Naive thymus-derived CD8-positive, alpha-beta T cell (primary cell): Measurements from ENCODE around the gene TMA7. TPM values are rescaled to one million over a fixed set of nuclear protein-coding genes. Genes with fewer than 3 reads are reported as not detected.

Experiments
- ATAC-seq, 2 donors: fragments of 150-1000 bp; cut with Tn5 transposase in 1 of 2; sonication (Bioruptor Pico), chemical (Tn5 transposase) in 1 of 2; 1 replicate in 1 of 2; 2 replicates in 1 of 2; pipeline ENCODE4 v1.10.0; 2021; ENCODE audit warnings: mild to moderate bottlenecking in 2 of 2, moderate library complexity in 2 of 2
- POLR2A ChIA-PET: fragments of 350-600 bp; sonication (Branson Sonifier 250); formaldehyde crosslinking; loops from one replicate; lab custom pipeline; 2021; ENCODE audit warnings: antibody characterized with exemption; lab: Charles Lee
- DNase-seq, 10 donors: peaks; one replicate each; pipeline versions ENCODE4 v3.0.0 to v3.0.0-alpha.2; 2020 to 2022
- H3K27ac Mint-ChIP-seq, 10 donors: one replicate each; pipeline ENCODE4 v1.8.0; 2020 to 2022; ENCODE audit warnings: mild to moderate bottlenecking in 10 of 10, mixed read lengths in 10 of 10, moderate library complexity in 4 of 10, inconsistent platforms in 1 of 10
- H3K27me3 Mint-ChIP-seq, 5 donors: one replicate each; pipeline ENCODE4 v1.8.0; 2021 to 2022; ENCODE audit warnings: mixed read lengths in 5 of 5
- H3K36me3 Mint-ChIP-seq, 3 donors: one replicate each; pipeline ENCODE4 v1.8.0; 2020 to 2022; ENCODE audit warnings: mixed read lengths in 3 of 3, mild to moderate bottlenecking in 2 of 3, inconsistent platforms in 1 of 3
- H3K4me1 Mint-ChIP-seq, 4 donors: one replicate each; pipeline ENCODE4 v1.8.0; 2021 to 2022; ENCODE audit warnings: mixed read lengths in 4 of 4
- H3K4me3 Mint-ChIP-seq, 10 donors: one replicate each; pipeline ENCODE4 v1.8.0; 2020 to 2022; ENCODE audit warnings: mild to moderate bottlenecking in 10 of 10, mixed read lengths in 10 of 10, moderate library complexity in 6 of 10, inconsistent platforms in 1 of 10
- H3K9me3 Mint-ChIP-seq, 9 donors: one replicate each; pipeline ENCODE4 v1.8.0; 2020 to 2022; ENCODE audit warnings: mixed read lengths in 9 of 9, mild to moderate bottlenecking in 3 of 9, inconsistent platforms in 1 of 9, moderate library complexity in 1 of 9
- polyA plus RNA-seq, 3 donors: library from polyadenylated mRNA; unstranded; fragments of 300-500 nt; fragmentation: Illumina TruSeq; gene quantifications; one replicate each; pipeline ENCODE4 v1.2.3, GENCODE V29; 2021
- total RNA-seq, 8 experiments: library from RNA in 2 of 8; stranded (reverse) in 2 of 8; gene quantifications; one replicate each; pipeline ENCODE4 v1.2.3 and lab custom pipeline; 2021 to 2026

The TMA7 gene
- total and polyA plus RNA-seq, 5 experiments from 2014 or later = 274 to 931 (median 714) TPM

- no peaks in the 10 kb centered on the region for H3K36me3 Mint-ChIP-seq
- no peak for ATAC-seq
- POLR2A ChIA-PET = no interaction called here
- peaks cover 0 to 2% (median 0%) of the 10 kb centered on the region in 4 donors for H3K4me1 Mint-ChIP-seq
- peaks cover 0 to 8% (median 3%) of the 10 kb centered on the region in 5 donors for H3K27me3 Mint-ChIP-seq
- DNase-seq = peak in 2 of 10 donors; percentile 14 to 37
- no peaks in the 10 kb centered on the region for H3K9me3 Mint-ChIP-seq
- H3K4me3 Mint-ChIP-seq = no peak overlapping the region
- peak overlapping the region in 1 of 10 donors; percentile 32 for H3K27ac Mint-ChIP-seq
Measured at GRCh38 chr3:48403533-48404439, 36.3 kb upstream of the TMA7 start.

DNA sequence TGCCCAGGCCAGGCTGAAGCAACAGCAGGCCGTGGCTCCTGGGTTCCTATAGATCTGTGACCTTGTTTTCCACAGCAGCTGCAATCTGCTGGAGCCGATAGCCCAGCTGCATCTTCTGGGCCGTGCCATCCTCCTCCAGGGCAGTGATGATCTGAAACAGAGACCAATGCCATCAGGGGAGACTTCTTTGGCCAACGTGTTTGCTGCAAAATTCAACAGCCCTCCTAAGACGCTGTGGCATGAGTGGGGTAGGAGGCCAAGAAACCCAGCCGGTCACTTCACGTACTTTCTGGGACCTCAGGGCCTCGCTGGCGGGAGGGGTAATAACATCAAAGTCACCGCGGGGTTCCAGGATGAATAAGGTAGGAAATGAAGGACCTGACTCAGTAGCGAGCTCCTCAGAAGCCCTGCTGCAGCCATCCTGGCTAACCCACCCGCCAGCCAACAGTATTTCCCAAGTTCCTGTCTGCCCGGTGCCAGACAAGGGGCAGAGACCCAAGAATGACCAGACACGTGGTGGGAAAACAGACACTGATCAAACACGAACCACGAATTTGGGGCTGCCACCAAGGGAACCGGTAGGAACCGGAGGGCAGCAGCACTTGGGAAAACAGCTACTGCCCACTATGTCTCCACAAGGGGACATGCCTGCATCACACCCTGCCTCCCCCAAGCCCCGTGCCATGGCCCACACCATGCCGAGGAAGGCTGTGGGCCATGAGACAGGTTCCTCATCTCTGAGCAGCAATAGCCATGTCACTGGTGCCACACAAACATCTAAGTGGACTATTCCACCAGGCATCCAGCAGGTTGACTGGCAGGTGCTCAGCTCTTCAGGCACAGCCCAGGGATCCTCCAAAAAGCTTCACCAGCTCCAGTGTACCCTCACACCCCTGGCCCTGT, 35.4 kb upstream of the TMA7 start:
- Mint-ChIP-seq H3K36me3 (no peaks in the 10 kb centered on the region), H3K4me3 (peak overlapping the region in 1 of 10 donors; percentile 41), H3K27me3 (peaks cover 0 to 8% (median 0%) of the 10 kb centered on the region in 5 donors), H3K9me3 (no peaks in the 10 kb centered on the region), H3K4me1 (peaks cover 0 to 2% (median 0%) of the 10 kb centered on the region in 4 donors), H3K27ac (no peak overlapping the region)
- POLR2A ChIA-PET = interaction anchor here (0.5 kb wide), 1 partner anchor 54 kb away, joined by 4 read pairs; no protein-coding TSS in a partner anchor
- peak in 2 of 10 donors; percentile 14 to 18 for DNase-seq
- no peak for ATAC-seq

DNA sequence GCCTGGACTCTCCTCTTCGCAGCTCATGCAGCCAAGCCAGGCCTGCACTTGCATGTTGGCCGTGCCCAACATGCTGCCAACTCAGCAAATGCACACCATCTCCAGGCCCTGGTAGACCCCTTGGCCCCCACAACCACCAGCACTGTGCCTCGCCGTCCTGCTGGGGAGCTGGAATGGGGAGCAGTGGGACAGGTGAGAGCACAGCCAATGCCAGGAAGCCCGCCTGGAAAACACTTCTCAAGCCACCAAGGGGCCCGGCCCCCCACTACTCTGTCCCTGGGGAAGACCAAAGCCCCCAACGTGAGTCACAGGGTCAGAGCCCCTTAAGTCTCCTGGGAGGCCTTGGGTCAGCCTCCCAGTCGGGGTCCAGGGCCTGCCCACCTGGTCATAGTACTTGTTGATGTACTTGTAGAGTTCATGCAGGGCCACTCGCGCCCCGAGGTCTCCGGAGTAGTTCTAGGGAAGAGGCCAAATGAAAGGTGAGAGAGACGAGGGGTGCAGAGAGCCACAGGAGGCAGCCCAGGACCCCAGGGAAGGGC, 34.6 kb upstream of the TMA7 start:
- H3K9me3 Mint-ChIP-seq = no peaks in the 10 kb centered on the region
- no peaks in the 10 kb centered on the region for H3K36me3 Mint-ChIP-seq
- POLR2A ChIA-PET = interaction anchor here (0.5 kb wide), 1 partner anchor 53 kb away, joined by 4 read pairs; no protein-coding TSS in a partner anchor
- H3K27ac Mint-ChIP-seq = peak overlapping the region in 2 of 10 donors; percentile 40 to 65
- DNase-seq (peak in 2 of 10 donors; percentile 12 to 60), ATAC-seq (no peak)
- H3K4me3 Mint-ChIP-seq = peak overlapping the region in 1 of 10 donors; percentile 41
- H3K4me1 Mint-ChIP-seq = peaks cover 0 to 2% (median 0%) of the 10 kb centered on the region in 4 donors
- H3K27me3 Mint-ChIP-seq = peaks cover 0 to 7% (median 0%) of the 10 kb centered on the region in 5 donors

- Mint-ChIP-seq H3K27ac (peak overlapping the region in 2 of 10 donors; percentile 34 to 65), H3K4me3 (no peak overlapping the region)
- DNase-seq = no peak
Measured at GRCh38 chr3:48405971-48406370, 34.1 kb upstream of the TMA7 start.

DNA sequence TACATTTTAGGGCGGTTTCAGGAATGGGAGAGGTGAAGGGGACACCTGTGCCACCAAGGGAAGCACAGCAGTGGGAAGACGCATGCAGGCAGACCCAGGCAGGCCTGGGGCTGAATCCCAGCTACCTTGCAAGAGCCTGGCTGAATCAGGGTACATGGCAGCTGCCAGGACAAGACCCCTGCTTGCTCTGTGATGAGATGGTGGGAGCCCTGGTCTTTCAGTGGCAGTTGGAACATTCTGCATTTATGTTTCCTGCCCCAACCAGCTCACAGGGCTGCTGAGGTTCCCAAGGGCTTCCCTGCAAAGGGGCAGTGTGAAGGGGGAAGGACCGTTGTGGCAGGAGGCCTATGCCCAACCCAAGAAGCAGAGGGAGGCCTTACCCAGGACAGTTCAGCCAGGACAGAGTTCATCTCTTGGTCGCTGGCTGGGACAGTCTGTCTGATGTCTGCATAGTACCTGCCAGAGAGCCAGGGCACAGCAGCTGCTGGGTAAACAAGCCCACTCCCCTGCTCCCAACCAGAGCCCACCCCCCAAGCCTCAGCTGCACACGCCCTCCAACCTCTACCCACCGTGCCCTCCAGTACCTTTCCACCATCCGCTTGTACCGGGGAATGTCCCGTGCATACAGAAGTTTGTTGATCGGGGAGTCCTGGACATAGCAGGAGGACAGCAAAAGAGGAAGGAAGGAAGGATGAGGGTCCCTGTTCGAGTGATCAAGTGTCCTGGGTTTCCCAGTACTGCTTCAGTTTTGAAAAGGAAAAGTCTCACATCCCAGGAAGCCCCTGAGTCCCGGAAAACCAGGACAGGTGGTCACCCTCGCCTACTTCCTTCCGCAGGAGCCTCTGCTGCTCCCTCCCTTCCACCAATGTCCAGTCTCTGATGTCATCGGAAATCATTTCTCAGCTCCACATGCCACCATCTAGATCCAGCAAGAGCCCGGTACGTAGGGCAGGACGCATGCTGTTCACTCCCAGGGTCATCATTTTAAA, 33.3 kb upstream of the TMA7 start:
- POLR2A ChIA-PET = no interaction called here
- ATAC-seq (no peak), DNase-seq (peak in 1 of 10 donors; percentile 53)
- H3K4me1 Mint-ChIP-seq = peaks cover 0 to 2% (median 0%) of the 10 kb centered on the region in 4 donors
- H3K27ac Mint-ChIP-seq = peak overlapping the region in 3 of 10 donors; percentile 0 to 68 (median 47)
- no peaks in the 10 kb centered on the region for H3K9me3 Mint-ChIP-seq
- H3K4me3 Mint-ChIP-seq = no peak overlapping the region
- no peaks in the 10 kb centered on the region for H3K27me3 Mint-ChIP-seq
- H3K36me3 Mint-ChIP-seq = no peaks in the 10 kb centered on the region

More at GRCh38 chr3:48405971-48406370, 34.1 kb upstream of the TMA7 start:
- Mint-ChIP-seq H3K27me3 (peaks cover 0 to 1% (median 0%) of the 10 kb centered on the region in 5 donors), H3K36me3 (no peaks in the 10 kb centered on the region), H3K4me1 (peaks cover 0 to 2% (median 0%) of the 10 kb centered on the region in 4 donors), H3K9me3 (no peaks in the 10 kb centered on the region)
- POLR2A ChIA-PET = no interaction called here
- ATAC-seq = no peak

DNA sequence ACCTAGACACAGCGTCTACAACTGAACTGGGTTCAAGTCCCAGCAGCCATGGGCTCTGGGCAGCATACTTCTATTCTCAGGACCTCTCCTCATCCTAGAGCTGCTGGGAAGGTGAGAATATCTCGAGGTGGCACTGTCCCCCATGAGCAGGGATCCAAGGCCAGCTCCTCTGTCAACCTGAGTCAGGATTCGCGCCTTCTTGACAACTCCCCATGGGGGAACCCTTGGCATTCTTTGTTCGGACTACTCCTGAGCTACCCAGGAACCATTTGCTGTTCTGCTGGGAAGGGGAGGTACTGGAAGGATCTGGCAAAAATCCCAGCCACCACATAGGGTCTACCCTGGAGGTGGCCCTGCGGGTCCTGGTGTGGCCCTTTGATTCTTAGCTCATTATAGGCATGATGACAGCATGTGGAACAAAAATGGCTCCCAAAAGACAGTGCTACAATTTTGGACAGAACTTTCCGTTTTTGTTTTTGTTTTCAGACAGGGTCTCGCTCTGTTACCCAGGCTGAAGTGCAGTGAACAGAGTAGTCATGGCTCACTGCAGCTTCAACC, 32.4 kb upstream of the TMA7 start:
- Mint-ChIP-seq H3K27me3 (no peaks in the 10 kb centered on the region), H3K9me3 (no peaks in the 10 kb centered on the region), H3K36me3 (no peaks in the 10 kb centered on the region), H3K4me3 (no peak overlapping the region), H3K27ac (peak overlapping the region in 3 of 10 donors; percentile 0 to 68 (median 43)), H3K4me1 (peaks cover 0 to 2% (median 0%) of the 10 kb centered on the region in 4 donors)
- no peak for ATAC-seq
- POLR2A ChIA-PET = no interaction called here
- peak in 1 of 10 donors; percentile 52 for DNase-seq

DNA sequence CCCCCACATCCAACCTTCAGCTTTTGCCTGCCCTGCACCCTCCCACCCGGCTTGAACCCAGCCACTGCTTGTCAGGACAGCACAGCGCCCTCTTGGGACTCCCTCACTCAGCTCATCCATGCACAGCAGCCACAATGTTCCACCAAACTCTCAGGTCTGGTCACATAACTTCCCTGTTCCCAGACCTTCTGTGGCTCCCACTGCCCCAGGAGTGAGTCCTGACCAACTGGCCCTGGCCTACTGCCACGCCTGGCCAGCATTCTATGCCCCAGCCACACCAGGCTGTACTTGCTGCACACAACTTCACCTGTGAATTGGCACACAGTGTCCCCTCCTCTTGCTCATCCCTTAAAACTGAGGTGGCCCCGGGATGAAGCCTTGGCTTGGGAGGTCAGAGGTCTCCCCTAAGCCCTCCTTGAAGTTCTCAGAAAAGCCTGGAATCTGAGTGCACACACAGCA, 31.2 kb upstream of the TMA7 start:
- DNase-seq = peak in 2 of 10 donors; percentile 0 to 48
- no peaks in the 10 kb centered on the region for H3K27me3 Mint-ChIP-seq
- no peak for ATAC-seq

GRCh38 chr3:48409291-48410201, 30.5 kb upstream of the TMA7 start:
- ATAC-seq (no peak), DNase-seq (peak in 2 of 10 donors; percentile 0 to 43)
- no peaks in the 10 kb centered on the region for H3K27me3 Mint-ChIP-seq
- H3K4me1 Mint-ChIP-seq = peaks cover 0 to 2% (median 0%) of the 10 kb centered on the region in 4 donors
- POLR2A ChIA-PET = no interaction called here
- no peak overlapping the region for H3K27ac Mint-ChIP-seq
- H3K9me3 Mint-ChIP-seq = no peaks in the 10 kb centered on the region
- no peaks in the 10 kb centered on the region for H3K36me3 Mint-ChIP-seq
- no peak overlapping the region for H3K4me3 Mint-ChIP-seq

More for the DNA sequence above, 31.2 kb upstream of the TMA7 start:
- Mint-ChIP-seq H3K9me3 (no peaks in the 10 kb centered on the region), H3K4me1 (peaks cover 0 to 2% (median 0%) of the 10 kb centered on the region in 4 donors), H3K27ac (no peak overlapping the region), H3K36me3 (no peaks in the 10 kb centered on the region), H3K4me3 (no peak overlapping the region)
- POLR2A ChIA-PET = no interaction called here

- Mint-ChIP-seq H3K9me3 (no peaks in the 10 kb centered on the region), H3K27ac (no peak overlapping the region), H3K4me1 (peaks cover 0 to 2% (median 0%) of the 10 kb centered on the region in 4 donors), H3K4me3 (no peak overlapping the region), H3K36me3 (no peaks in the 10 kb centered on the region), H3K27me3 (no peaks in the 10 kb centered on the region)
- ATAC-seq (no peak), DNase-seq (peak in 1 of 10 donors; percentile 36)
- POLR2A ChIA-PET = no interaction called here
Measured at GRCh38 chr3:48410205-48411040, 29.6 kb upstream of the TMA7 start.
